PC-3 (cell line): ENCODE data around the gene GRK2.

Source experiments
- CTCF ChIP-seq: fragments of 300-600 bp; sonication (generic); conservative IDR thresholded peaks from 2 replicates; pipeline ENCODE4 v1.5.1; 2017; ENCODE audit warnings: antibody characterized with exemption, low read depth, mild to moderate bottlenecking, low read length
- EZH2 ChIP-seq: fragments of 300-600 bp; sonication (generic); IDR thresholded peaks from one replicate; pipeline ENCODE4 v1.6.1; 2017; ENCODE audit warnings: antibody characterized with exemption, mild to moderate bottlenecking, low read length; ENCODE audit not compliant: unreplicated experiment

GRCh38 chr11:67261640-67261945 lies 4.7 kb upstream of the GRK2 start:
- no peak for TF ChIP-seq EZH2
- TF ChIP-seq CTCF, result peak; percentile 33; the same call in 1 of the 2 replicates
